Epithelial cell of esophagus (primary cell): Measurements from ENCODE around the gene SULT2B1.

ENCODE experiments used
- DNase-seq: peaks from one replicate; pipeline ENCODE4 v3.0.0; 2010; ENCODE audit warnings: low read depth
- H3K4me3 ChIP-seq: 2 replicates; pipeline ENCODE4 v1.5.1; 2011; ENCODE audit warnings: mild to moderate bottlenecking, low read length, control low read depth
- TF ChIP-seq, protein P1 (sequence below): IDR thresholded peaks from 2 replicates; pipeline ENCODE4 v1.5.1; 2011; ENCODE audit warnings: low read depth, mild to moderate bottlenecking, low read length, control low read depth, inconsistent platforms; ENCODE audit not compliant: insufficient read depth; ENCODE audit errors: missing control alignments

The SULT2B1 gene

DNA sequence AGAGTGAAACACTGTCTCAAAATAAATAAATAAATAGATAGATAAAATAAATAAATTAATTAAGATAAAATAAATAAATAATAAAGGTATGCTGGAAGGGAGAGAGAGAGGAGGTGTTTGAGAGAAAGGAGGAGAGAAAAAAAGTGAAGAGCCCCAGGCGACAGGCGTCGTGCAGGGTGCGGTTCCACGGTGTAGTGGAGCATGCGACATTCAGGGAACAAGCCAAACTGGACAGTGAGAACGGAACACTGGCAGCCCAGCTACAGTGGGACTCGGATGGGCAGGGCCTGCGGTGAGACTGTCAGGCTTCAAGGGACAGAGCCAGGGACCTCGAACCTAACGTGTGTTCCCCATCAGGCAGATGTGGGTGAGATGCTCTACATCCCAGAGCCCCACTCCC, 9.4 kb downstream of the SULT2B1 start:
- no peak overlapping the region for H3K4me3 ChIP-seq
- TF ChIP-seq, protein P1, sequence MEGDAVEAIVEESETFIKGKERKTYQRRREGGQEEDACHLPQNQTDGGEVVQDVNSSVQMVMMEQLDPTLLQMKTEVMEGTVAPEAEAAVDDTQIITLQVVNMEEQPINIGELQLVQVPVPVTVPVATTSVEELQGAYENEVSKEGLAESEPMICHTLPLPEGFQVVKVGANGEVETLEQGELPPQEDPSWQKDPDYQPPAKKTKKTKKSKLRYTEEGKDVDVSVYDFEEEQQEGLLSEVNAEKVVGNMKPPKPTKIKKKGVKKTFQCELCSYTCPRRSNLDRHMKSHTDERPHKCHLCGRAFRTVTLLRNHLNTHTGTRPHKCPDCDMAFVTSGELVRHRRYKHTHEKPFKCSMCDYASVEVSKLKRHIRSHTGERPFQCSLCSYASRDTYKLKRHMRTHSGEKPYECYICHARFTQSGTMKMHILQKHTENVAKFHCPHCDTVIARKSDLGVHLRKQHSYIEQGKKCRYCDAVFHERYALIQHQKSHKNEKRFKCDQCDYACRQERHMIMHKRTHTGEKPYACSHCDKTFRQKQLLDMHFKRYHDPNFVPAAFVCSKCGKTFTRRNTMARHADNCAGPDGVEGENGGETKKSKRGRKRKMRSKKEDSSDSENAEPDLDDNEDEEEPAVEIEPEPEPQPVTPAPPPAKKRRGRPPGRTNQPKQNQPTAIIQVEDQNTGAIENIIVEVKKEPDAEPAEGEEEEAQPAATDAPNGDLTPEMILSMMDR: no peak

DNA sequence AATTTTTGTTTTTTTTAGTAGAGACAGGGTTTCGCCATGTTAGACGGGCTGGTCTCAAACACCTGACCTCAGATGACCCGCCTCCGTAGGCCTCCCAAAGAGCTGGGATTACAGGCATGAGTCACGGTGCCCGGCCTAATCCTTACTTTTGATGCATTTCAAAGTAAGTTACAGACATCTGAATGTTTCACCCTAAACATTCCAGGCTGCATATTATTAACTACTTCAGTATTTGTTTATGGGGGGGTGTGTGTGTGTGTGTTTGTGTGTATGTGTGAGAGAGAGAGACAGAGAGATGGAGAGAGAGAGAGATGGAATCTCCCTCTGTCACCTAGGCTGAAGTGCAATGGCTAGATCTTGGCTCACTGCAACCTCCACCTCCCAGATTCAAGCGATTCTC, 13.1 kb downstream of the SULT2B1 start:
- TF ChIP-seq, protein P1: no peak
- peak; percentile 60 for DNase-seq
- H3K4me3 ChIP-seq: no peak overlapping the region

More for the DNA sequence above, 9.4 kb downstream of the SULT2B1 start:
- no peak for DNase-seq

DNA sequence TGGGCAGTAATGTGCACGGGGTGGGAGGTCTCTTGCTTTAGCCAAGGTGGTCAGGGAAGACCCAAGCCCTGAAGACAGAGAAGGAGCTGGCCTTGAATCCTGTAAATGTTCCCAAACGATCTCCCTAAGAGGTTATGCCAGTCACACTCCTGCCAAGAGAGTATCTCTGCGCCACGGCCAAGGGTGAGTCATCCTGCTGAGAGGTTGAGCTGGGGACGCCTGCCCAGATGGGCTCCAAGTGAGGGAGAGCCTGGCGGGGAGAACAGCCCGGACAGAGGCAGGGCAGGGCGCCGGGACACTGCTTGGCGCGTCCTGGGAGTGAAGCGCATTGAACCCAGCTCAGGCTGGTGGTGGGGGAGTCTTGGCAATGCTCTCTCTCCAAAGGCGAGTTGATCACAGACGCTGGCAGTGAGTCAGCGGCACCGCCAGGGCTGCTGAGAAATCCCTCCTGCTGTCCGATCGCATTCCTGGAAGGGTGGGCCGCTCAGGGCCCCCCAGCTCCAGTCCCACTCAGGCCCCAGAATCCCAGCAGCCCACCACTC, 16.4 kb downstream of the SULT2B1 start:
- peak; percentile 86 for DNase-seq
- TF ChIP-seq, protein P1: no peak
- no peak overlapping the region for H3K4me3 ChIP-seq

DNA sequence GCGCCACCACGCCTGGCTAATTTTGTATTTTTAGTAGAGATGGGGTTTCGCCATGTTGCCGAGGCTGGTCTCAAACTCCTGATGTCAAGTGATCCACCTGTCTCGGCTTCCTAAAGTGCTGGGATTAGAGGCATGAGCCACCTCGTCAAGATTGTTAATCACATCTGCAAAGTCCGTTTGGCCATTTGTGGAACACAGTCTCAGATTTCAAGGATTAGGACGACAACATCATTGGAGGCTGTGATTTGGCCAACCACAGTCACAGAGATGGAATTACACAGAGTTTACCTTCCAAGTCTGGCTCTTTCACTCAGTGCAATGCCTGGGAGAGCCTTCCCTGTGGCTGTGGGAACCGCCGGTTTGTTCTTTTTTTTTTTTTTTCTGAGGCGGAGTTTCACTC, 17.8 kb downstream of the SULT2B1 start:
- DNase-seq: no peak
- H3K4me3 ChIP-seq: no peak overlapping the region
- TF ChIP-seq, protein P1: no peak

DNA sequence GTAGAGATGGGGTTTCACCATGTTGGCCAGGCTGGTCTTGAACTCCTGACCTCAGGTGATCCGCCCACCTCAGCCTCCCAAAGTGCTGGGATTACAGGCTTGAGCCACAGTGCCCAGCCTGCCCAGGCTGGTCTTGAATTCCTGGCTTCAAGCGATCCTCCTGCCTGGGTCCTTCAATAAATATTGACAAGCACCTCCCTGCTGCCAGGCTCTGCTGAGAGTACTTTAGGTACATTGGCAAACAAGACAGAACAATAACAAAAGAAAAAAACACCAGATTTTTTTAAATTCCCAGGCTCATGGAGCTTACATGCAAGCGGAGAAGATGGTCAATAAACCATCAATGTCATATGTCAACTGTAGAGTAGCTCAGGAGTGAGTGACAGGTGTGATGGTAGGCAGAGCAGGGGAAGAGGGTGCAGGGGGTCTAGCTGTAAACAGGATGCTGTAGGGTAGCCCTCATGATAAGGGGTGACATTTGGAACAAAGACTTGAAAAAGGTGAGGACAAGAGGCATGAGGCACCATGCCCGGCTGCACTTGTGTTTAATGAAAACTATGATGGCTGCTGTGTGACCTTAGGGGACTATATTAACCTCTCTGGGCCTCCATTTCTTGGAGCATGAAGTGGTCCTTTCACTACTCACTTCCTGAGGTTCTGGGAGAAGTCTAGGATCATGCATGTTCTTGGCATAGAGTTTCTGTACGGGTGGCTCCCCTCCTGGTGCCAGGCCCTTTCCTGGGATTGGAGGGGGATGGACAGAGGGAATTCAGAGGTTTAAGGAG, 19.6 kb downstream of the SULT2B1 start:
- DNase-seq: no peak

DNA sequence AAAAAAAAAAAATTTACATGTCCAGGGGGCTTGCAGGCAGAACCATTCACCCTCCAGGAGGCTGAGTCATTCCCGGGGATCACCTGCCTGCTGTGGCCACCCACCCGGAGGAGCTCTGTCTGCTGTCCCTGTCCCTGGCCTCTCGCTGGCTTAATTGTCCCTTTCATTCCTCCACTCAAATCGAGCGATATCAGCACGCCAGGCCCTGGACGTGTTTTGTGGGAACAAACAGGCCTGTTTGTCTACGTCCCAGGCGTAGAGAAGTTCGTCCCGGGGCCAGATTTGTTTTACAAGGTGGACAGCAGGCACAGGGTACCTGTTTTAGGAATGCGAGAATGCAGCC, 21.2 kb downstream of the SULT2B1 start:
- H3K4me3 ChIP-seq: no peak overlapping the region
- TF ChIP-seq, protein P1: no peak
- DNase-seq: no peak

More for the DNA sequence above, 19.6 kb downstream of the SULT2B1 start:
- no peak overlapping the region for H3K4me3 ChIP-seq
- TF ChIP-seq, protein P1: no peak
